ENCODE measurements around the gene GPR62.

DNA sequence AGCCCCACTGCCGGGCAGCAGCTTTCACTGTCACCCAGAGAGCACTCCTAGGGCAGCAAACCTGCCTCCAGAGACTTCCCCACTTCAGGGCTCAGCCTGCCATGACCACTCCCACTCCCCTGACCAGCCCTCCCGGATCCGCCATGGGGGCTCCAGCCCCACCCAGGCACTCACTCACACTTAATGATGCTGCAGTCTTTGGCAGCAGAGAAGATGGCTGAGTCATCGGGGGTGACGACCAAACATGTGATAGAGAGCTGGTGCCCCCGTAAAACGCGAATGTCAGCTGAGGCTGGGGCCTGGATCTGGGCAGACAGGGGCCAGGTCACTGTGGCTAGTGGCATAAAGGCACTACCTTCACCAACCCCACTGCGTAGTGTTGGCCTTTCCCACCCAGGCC lies 18.2 kb upstream of the GPR62 start:
- TF ChIP-seq POLR2A (IDR thresholded peaks at IDR 0.05) (no peak), POLR2AphosphoS5 (IDR thresholded peaks at IDR 0.05) (no peak), CTCF (IDR thresholded peaks at IDR 0.05) (no peak)

Measured in sigmoid colon (tissue), 4 donors.